Liver (tissue), 9 donors: ENCODE results near the gene IFNGR1. TPM values are rescaled to one million over a fixed set of nuclear protein-coding genes. Genes with fewer than 3 reads are reported as not detected.

ENCODE experiments used
- DNase-seq: peaks from one replicate; pipeline ENCODE4 v3.0.0-alpha.2; 2017; ENCODE audit warnings: low spot score
- H3K27ac ChIP-seq, 2 donors: one replicate each; pipeline ENCODE4 v1.7.0; 2013; ENCODE audit warnings: inconsistent platforms in 2 of 2, low read length in 2 of 2, control low read depth in 1 of 2, low read depth in 1 of 2, mild to moderate bottlenecking in 1 of 2
- H3K27me3 ChIP-seq, 4 donors: one replicate each; pipeline versions ENCODE4 v1.6.1 to v1.7.0; 2013; ENCODE audit warnings: low read length in 3 of 4, inconsistent platforms in 1 of 4, mild to moderate bottlenecking in 1 of 4, moderate library complexity in 1 of 4; ENCODE audit not compliant: control insufficient read depth in 4 of 4, insufficient read depth in 4 of 4
- H3K36me3 ChIP-seq, 4 donors: one replicate each; pipeline versions ENCODE4 v1.6.1 to v1.7.0; 2013; ENCODE audit warnings: low read length in 3 of 4, mild to moderate bottlenecking in 3 of 4, low read depth in 1 of 4, moderate library complexity in 1 of 4; ENCODE audit not compliant: control insufficient read depth in 4 of 4, insufficient read depth in 3 of 4
- H3K4me1 ChIP-seq, 4 donors: one replicate each; pipeline versions ENCODE4 v1.6.1 to v1.7.0; 2013; ENCODE audit warnings: low read length in 3 of 4, mild to moderate bottlenecking in 3 of 4, moderate library complexity in 1 of 4; ENCODE audit not compliant: control insufficient read depth in 4 of 4, insufficient read depth in 4 of 4
- H3K4me3 ChIP-seq, 3 donors: one replicate each; pipeline versions ENCODE4 v1.6.1 to v1.7.0; 2013; ENCODE audit warnings: low read length in 3 of 3, control low read depth in 1 of 3, low read depth in 1 of 3, mild to moderate bottlenecking in 1 of 3
- H3K9ac ChIP-seq, 2 donors: one replicate each; pipeline ENCODE4 v1.7.0; 2013; ENCODE audit warnings: low read length in 2 of 2, mild to moderate bottlenecking in 2 of 2, moderate library complexity in 2 of 2, control low read depth in 1 of 2, low read depth in 1 of 2
- H3K9me3 ChIP-seq, 4 donors: one replicate each; pipeline versions ENCODE4 v1.6.1 to v1.7.0; 2013; ENCODE audit warnings: low read length in 3 of 4; ENCODE audit not compliant: control insufficient read depth in 4 of 4
- FOXA1 ChIP-seq: IDR thresholded peaks from 2 replicates; pipeline ENCODE4 v1.6.1; 2016; ENCODE audit warnings: antibody characterized with exemption
- HNF4A ChIP-seq, 2 donors: conservative IDR thresholded peaks; 2 replicates each; pipeline ENCODE4 v1.6.1; 2016; ENCODE audit warnings: antibody characterized with exemption in 2 of 2, mild to moderate bottlenecking in 2 of 2
- HNF4G ChIP-seq: IDR thresholded peaks from 2 replicates; pipeline ENCODE4 v1.6.1; 2016; ENCODE audit warnings: antibody characterized with exemption
- JUND ChIP-seq, 2 donors: IDR thresholded peaks; 2 replicates each; pipeline ENCODE4 v1.6.1; 2016; ENCODE audit warnings: antibody characterized with exemption in 2 of 2
- NR2F2 ChIP-seq: IDR thresholded peaks from 2 replicates; pipeline ENCODE4 v1.6.1; 2016; ENCODE audit warnings: antibody characterized with exemption
- RXRA ChIP-seq, 2 donors: IDR thresholded peaks; 2 replicates each; pipeline ENCODE4 v1.6.1; 2017 to 2018; ENCODE audit warnings: antibody characterized with exemption in 2 of 2, mild to moderate bottlenecking in 1 of 2
- WGBS: extraction: QIAGEN DNeasy Blood & Tissue Kit; methylation state at CpG from one replicate; pipeline ENCODE4 v1.1.7; 2013; 5-methylcytosine and 5-hydroxymethylcytosine counted together
- polyA plus RNA-seq, 2 donors: library from polyadenylated mRNA; stranded (reverse) in 1 of 2; unstranded in 1 of 2; fragments of 200-250 nt in 1 of 2; fragments of >200 nt in 1 of 2; fragmentation: Nextera tagmentation in 1 of 2; extraction: Ambion mirVana in 1 of 2; gene quantifications; one replicate each; pipeline versions ENCODE4 v1.2.1 to v1.2.3, GENCODE V29; 2013 to 2015
- total RNA-seq, 2 donors: library from RNA; depleted of rRNA; stranded (reverse); fragments of >200 nt; gene quantifications; one replicate each; pipeline ENCODE4 v1.2.3, GENCODE V29; 2014
- TF ChIP-seq, protein P1 (sequence below): IDR thresholded peaks from 2 replicates; pipeline ENCODE4 v1.6.1; 2016; ENCODE audit warnings: antibody characterized with exemption
- TF ChIP-seq, protein P2 (sequence below): IDR thresholded peaks from 2 replicates; pipeline ENCODE4 v1.6.1; 2016; ENCODE audit warnings: antibody characterized with exemption
- TF ChIP-seq, protein P3 (sequence below): IDR thresholded peaks from 2 replicates; pipeline ENCODE4 v1.6.1; 2016; ENCODE audit warnings: antibody characterized with exemption, mild to moderate bottlenecking
- donor health status: healthy.
- donor health status: healthy.
- donor health status: healthy.
- donor health status: healthy.
- donor health status: healthy.

The IFNGR1 gene
- total and polyA plus RNA-seq, 4 donors, result 33.9 to 57.8 (median 39.0) TPM

DNA sequence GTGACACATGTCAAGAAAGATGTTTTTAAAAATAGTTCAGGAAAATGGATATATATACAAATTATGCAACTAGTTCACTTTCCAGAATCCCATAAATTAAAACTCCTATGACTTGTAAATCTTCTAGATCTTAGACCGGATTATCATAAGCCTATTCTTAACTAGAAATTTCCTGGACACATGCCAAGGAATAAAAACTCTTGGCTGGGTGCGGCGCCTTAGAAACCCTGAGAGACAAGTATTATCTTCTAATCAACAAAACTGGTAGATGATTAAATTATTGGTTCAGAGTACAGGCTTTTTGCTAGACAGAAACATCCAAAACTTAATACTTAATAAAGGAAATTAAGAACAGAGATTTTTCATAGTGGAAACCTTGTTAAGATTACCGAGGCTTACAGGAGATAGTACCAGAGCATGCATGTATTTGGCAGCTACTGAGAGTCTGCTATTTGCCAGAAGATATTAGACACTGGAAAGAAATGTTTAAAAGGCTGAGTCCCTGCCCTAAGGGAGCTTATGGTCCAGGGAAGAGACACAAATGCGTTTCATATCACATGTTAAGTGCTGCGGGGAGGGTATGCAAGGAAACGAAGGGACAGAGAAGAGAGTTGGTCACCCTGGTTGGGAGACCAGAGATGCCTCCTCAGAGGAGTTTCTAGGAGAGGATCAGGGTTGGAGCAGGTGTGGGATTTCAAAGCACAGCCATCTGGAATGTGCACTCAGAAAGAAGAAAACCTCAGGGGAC lies 46.5 kb upstream of the IFNGR1 start:
- no peaks in the 10 kb centered on the region for H3K36me3 ChIP-seq
- no peak overlapping the region for H3K4me3 ChIP-seq
- no peak for DNase-seq
- H3K9ac ChIP-seq, result no peak overlapping the region
- H3K9me3 ChIP-seq, result no peaks in the 10 kb centered on the region
- H3K4me1 ChIP-seq, result peaks cover 0 to 3% (median 0%) of the 10 kb centered on the region in 4 donors
- H3K27me3 ChIP-seq, result no peaks in the 10 kb centered on the region
- WGBS, result 77% methylated on average over 7 of the region's 7 CpGs
- H3K27ac ChIP-seq, result no peak overlapping the region
- TF ChIP-seq, protein P1, sequence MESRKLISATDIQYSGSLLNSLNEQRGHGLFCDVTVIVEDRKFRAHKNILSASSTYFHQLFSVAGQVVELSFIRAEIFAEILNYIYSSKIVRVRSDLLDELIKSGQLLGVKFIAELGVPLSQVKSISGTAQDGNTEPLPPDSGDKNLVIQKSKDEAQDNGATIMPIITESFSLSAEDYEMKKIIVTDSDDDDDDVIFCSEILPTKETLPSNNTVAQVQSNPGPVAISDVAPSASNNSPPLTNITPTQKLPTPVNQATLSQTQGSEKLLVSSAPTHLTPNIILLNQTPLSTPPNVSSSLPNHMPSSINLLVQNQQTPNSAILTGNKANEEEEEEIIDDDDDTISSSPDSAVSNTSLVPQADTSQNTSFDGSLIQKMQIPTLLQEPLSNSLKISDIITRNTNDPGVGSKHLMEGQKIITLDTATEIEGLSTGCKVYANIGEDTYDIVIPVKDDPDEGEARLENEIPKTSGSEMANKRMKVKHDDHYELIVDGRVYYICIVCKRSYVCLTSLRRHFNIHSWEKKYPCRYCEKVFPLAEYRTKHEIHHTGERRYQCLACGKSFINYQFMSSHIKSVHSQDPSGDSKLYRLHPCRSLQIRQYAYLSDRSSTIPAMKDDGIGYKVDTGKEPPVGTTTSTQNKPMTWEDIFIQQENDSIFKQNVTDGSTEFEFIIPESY, result no peak
- TF ChIP-seq, protein P2, sequence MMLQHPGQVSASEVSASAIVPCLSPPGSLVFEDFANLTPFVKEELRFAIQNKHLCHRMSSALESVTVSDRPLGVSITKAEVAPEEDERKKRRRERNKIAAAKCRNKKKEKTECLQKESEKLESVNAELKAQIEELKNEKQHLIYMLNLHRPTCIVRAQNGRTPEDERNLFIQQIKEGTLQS, result no peak
- TF ChIP-seq NR2F2 (no peak), JUND (IDR thresholded peaks at IDR 0.05) (no peak)

DNA sequence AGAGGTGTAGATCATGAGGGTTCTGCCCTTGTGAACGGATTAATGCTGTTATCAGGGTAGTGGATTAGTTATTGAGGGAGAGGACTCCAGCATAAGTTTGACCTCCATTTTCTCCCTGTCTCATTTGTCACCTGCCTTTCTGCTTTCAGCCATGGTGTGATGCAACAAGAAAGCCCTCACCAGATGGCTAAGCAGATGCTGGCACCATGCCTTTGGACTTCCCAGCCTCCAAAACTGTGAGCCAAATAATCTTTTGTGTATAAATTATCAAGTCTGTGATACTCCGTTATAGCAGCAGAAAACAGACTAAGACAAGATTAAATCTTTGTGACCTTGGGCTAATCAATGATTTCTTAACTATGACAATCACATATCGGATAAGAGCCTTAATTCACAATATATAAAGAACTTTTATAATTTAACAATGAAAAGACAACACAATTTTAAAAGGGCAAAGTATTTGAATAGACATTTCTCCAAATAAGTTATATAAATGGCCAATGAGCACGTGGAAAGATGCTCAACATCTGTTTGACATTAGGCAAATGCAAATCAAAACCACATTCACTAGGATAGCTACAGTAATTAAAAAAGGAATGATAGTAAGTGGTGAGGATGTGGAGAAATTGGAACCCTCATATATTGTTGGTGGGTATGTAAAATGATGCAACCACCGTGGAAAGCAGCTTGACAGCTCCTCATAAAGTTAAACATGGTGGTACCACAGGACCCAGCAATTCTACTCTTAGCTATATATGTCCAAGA lies 45.3 kb upstream of the IFNGR1 start:
- no peak for DNase-seq
- peaks cover 0 to 3% (median 0%) of the 10 kb centered on the region in 4 donors for H3K4me1 ChIP-seq
- H3K27ac ChIP-seq, result no peak overlapping the region
- no peaks in the 10 kb centered on the region for H3K27me3 ChIP-seq
- no peak overlapping the region for H3K9ac ChIP-seq
- TF ChIP-seq HNF4A (conservative IDR thresholded peaks at IDR 0.05), result no peak
- no peak for TF ChIP-seq HNF4G
- TF ChIP-seq FOXA1, result no peak
- no peak for TF ChIP-seq RXRA (IDR thresholded peaks at IDR 0.05)
- TF ChIP-seq, protein P3, sequence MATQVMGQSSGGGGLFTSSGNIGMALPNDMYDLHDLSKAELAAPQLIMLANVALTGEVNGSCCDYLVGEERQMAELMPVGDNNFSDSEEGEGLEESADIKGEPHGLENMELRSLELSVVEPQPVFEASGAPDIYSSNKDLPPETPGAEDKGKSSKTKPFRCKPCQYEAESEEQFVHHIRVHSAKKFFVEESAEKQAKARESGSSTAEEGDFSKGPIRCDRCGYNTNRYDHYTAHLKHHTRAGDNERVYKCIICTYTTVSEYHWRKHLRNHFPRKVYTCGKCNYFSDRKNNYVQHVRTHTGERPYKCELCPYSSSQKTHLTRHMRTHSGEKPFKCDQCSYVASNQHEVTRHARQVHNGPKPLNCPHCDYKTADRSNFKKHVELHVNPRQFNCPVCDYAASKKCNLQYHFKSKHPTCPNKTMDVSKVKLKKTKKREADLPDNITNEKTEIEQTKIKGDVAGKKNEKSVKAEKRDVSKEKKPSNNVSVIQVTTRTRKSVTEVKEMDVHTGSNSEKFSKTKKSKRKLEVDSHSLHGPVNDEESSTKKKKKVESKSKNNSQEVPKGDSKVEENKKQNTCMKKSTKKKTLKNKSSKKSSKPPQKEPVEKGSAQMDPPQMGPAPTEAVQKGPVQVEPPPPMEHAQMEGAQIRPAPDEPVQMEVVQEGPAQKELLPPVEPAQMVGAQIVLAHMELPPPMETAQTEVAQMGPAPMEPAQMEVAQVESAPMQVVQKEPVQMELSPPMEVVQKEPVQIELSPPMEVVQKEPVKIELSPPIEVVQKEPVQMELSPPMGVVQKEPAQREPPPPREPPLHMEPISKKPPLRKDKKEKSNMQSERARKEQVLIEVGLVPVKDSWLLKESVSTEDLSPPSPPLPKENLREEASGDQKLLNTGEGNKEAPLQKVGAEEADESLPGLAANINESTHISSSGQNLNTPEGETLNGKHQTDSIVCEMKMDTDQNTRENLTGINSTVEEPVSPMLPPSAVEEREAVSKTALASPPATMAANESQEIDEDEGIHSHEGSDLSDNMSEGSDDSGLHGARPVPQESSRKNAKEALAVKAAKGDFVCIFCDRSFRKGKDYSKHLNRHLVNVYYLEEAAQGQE, result no peak
- TF ChIP-seq, protein P1, result no peak
- H3K36me3 ChIP-seq, result no peaks in the 10 kb centered on the region
- no peaks in the 10 kb centered on the region for H3K9me3 ChIP-seq
- WGBS, result 70% methylated on average over 5 of the region's 5 CpGs
- H3K4me3 ChIP-seq, result no peak overlapping the region
